ENCODE results near the gene ITIH3. TPM values are rescaled to one million over a fixed set of nuclear protein-coding genes. Genes with fewer than 3 reads are reported as not detected.

ITIH3 gene
- total RNA-seq, 1 experiment from 2014 or later: not detected

DNA sequence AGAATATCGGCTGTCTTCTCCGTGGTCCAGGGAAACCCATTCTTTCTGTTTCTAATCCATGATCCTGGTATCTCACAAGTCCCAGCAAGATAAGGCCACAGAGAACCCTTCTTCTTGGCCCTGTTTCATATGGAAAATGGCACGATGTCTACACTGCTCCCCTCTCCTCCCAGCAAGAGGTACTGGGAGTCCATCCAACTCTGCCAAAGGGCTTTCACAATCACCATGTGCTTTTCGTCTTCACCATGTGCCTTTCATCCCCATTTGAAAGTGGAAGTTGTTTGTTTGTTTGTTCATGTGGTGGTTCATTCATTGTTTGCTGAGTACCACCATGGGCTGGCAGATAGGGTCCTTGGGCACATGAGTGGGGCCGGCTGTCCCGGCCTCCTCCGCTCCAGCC, 5.5 kb downstream of the ITIH3 start:
- no peak overlapping the region for H2BK12ac ChIP-seq (ENCODE audit: insufficient read length, low read depth, low read length)
- H3K79me2 ChIP-seq (ENCODE audit: insufficient read depth, low read length): no peaks in the 10 kb centered on the region
- H4K91ac ChIP-seq (ENCODE audit: insufficient read length, low read depth, low read length): no peak overlapping the region
- no peak overlapping the region for H3K9ac ChIP-seq (ENCODE audit: extremely low read depth, insufficient read length, low read length)
- H2AFZ ChIP-seq (ENCODE audit: low read length): no peak overlapping the region
- no peaks in the 10 kb centered on the region for H3K4me1 ChIP-seq (ENCODE audit: insufficient read depth, low read length)
- no peak overlapping the region for H4K5ac ChIP-seq (ENCODE audit: insufficient read length, low read depth, low read length)
- no peak overlapping the region for H3K4ac ChIP-seq (ENCODE audit: low read depth, low read length)
- no peak for TF ChIP-seq CTCF (conservative IDR thresholded peaks at IDR 0.05)
- Mint-ChIP-seq H3K4me3 (no peak overlapping the region), H3K27me3 (ENCODE audit: low read depth) (0 out of 2 replicates have a peak, but pooled peaks cover 2% of the 10 kb centered on the region), H3K9me3 (no peaks in the 10 kb centered on the region), H3K27ac (no peak overlapping the region), H3K4me1 (peaks cover 6 to 8% of the 10 kb centered on the region in 2 experiments; a peak in 3 of 4 replicates), H3K36me3 (ENCODE audit: insufficient read depth in 1 of 3, low read depth in 3 of 3) (no peaks in the 10 kb centered on the region)
- no peak overlapping the region for H3K14ac ChIP-seq (ENCODE audit: insufficient read depth, low read length)
- H3K23ac ChIP-seq (ENCODE audit: insufficient read length, low read depth, low read length): no peak overlapping the region
- no peaks in the 10 kb centered on the region for H4K20me1 ChIP-seq (ENCODE audit: control insufficient read depth, insufficient read depth, insufficient read length)
- H3K56ac ChIP-seq (ENCODE audit: insufficient read length, low read depth, low read length): no peak overlapping the region
- no peaks in the 10 kb centered on the region for H3K27me3 ChIP-seq (ENCODE audit: insufficient read depth, low read length)
- H2BK15ac ChIP-seq (ENCODE audit: low read depth, low read length): no peak overlapping the region
- WGBS (ENCODE audit: extremely low coverage, insufficient read length, low lambda C conversion rate): no CpG with 5 or more reads among the region's 7 CpGs
- H2AK5ac ChIP-seq (ENCODE audit: insufficient read length, low read length): no peak overlapping the region
- no peak for DNase-seq
- H2BK20ac ChIP-seq (ENCODE audit: low read depth, low read length, poor library complexity, severe bottlenecking): no peak overlapping the region
- no peaks in the 10 kb centered on the region for H3K23me2 ChIP-seq (ENCODE audit: insufficient read length, low read depth, low read length, poor library complexity, severe bottlenecking)
- no peak overlapping the region for H3T11ph ChIP-seq (ENCODE audit: low read length)
- H3K9me3 ChIP-seq (ENCODE audit: control insufficient read depth, low read depth, low read length): no peaks in the 10 kb centered on the region
- no peak overlapping the region for H3K27ac ChIP-seq (ENCODE audit: insufficient read length, low read depth, low read length)
- no peak overlapping the region for H2BK120ac ChIP-seq (ENCODE audit: low read depth, low read length, poor library complexity, severe bottlenecking)
- no peak overlapping the region for H4K8ac ChIP-seq (replicated peaks; ENCODE audit: insufficient read length, low read depth, low read length)
- H3K79me1 ChIP-seq (ENCODE audit: insufficient read depth, low read depth, low read length, poor library complexity, severe bottlenecking): no peaks in the 10 kb centered on the region
- H3K4me2 ChIP-seq (ENCODE audit: insufficient read depth, insufficient read length, low read length): no peak overlapping the region
- H2BK5ac ChIP-seq (ENCODE audit: insufficient read length, low read length): no peak overlapping the region
- H3K18ac ChIP-seq (ENCODE audit: insufficient read length, low read depth, low read length): no peak overlapping the region

All from H9 (cell line).